Esophagus squamous epithelium (tissue), 5 donors: ENCODE data around the gene ARSA. TPM values are rescaled to one million over a fixed set of nuclear protein-coding genes. Genes with fewer than 3 reads are reported as not detected.

Experiments used
- DNase-seq: peaks from one replicate; lab custom pipeline; 2025; lab: John Stamatoyannopoulos, UW
- H3K27ac ChIP-seq, 4 donors: fragments of 200-600 bp; sonication (generic); one replicate each; pipeline ENCODE4 v1.5.1; 2016 to 2019; ENCODE audit warnings: mild to moderate bottlenecking in 1 of 4
- H3K27me3 ChIP-seq, 4 donors: fragments of 200-600 bp; sonication (generic); 1 replicate in 3 of 4; 2 replicates in 1 of 4; pipeline versions ENCODE4 v1.5.1 to v1.6.0; 2017 to 2021; ENCODE audit warnings: antibody characterized with exemption in 1 of 4
- H3K36me3 ChIP-seq, 3 donors: fragments of 200-600 bp; sonication (generic); one replicate each; pipeline ENCODE4 v1.5.1; 2016 to 2019
- H3K4me1 ChIP-seq, 3 donors: fragments of 200-600 bp; sonication (generic); one replicate each; pipeline ENCODE4 v1.5.1; 2017 to 2019
- H3K4me3 ChIP-seq, 4 donors: fragments of 200-600 bp; sonication (generic); 1 replicate in 3 of 4; 2 replicates in 1 of 4; pipeline ENCODE4 v1.5.1; 2016 to 2019; ENCODE audit warnings: mild to moderate bottlenecking in 2 of 4, moderate library complexity in 1 of 4
- H3K9me3 ChIP-seq, 3 donors: fragments of 200-600 bp; sonication (generic); one replicate each; pipeline ENCODE4 v1.5.1; 2016 to 2019
- POLR2A ChIP-seq, 4 donors: fragments of 450-650 bp; IDR thresholded peaks; one replicate each; pipeline ENCODE4 v1.6.1; 2017; ENCODE audit warnings: antibody characterized with exemption in 4 of 4, mild to moderate bottlenecking in 4 of 4, moderate library complexity in 3 of 4
- WGBS, 2 donors: methylation state at CpG; one replicate each; pipeline ENCODE4 v1.1.5; 2018; 5-methylcytosine and 5-hydroxymethylcytosine counted together
- intact Hi-C: fragments of 100-400 bp; cut with DNase I; formaldehyde crosslinking; loops from one replicate; pipeline ENCODE4 v1.15.0; 2022
- total RNA-seq, 4 donors: library from RNA; depleted of rRNA; stranded (reverse); fragments of >200 nt; gene quantifications; one replicate each; pipeline ENCODE4 v1.1.0, GENCODE V29; 2016
- TF ChIP-seq, protein P1 (sequence below), 6 experiments: fragments of 450-650 bp in 4 of 6; fragments of 200-600 bp in 2 of 6; sonication (generic) in 2 of 6; IDR thresholded peaks; one replicate each; pipeline ENCODE4 v1.5.1; 2016 to 2019; ENCODE audit warnings: antibody characterized with exemption in 6 of 6, mild to moderate bottlenecking in 4 of 6, moderate library complexity in 4 of 6
- donor health status: DM: yes; HTN: yes; CAD: no.

Gene ARSA
- total RNA-seq, 4 donors from 2014 or later, result 18.7 to 47.0 (median 28.6) TPM

DNA sequence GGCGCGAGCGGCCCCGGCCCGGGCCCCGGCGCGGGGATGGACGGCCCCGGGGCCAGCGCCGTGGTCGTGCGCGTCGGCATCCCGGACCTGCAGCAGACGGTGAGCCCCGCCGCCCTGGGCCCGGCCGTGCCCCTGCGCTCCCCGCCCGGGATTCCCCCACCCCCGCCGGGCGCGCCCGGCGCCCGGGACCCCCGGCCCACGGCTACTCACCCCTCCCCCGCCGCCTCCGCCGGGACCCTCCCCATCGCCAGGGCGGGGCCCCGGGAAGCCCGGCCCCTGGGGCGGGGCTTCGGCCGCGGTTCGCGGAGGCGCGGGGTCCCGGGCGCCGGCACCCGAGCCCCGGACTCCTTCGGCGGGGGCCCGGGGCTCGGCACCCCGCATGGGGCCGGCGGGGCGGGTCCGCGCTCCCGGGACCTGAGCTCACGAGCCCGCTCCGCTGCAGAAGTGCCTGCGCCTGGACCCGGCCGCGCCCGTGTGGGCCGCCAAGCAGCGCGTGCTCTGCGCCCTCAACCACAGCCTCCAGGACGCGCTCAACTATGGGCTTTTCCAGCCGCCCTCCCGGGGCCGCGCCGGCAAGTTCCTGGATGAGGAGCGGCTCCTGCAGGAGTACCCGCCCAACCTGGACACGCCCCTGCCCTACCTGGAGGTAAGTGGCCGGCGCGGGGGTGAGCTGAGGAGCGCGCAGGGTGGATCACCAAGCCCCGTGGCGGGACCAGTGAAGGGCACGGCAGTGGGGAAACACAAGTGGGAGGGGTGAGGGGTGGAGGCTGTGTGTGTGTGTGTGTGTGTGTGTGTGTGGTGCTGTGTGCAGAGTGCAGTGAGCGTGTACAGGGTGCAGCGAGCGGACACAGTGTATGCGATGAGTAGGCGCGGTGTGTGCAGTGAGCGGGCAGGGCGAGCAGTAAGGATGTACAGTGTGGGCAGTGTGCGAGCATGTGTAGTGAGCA is 46.9 kb upstream of the ARSA start:
- Histone ChIP-seq H3K36me3 (peaks cover 0 to 7% (median 0%) of the 10 kb centered on the region in 3 donors), H3K4me1 (peaks cover 15 to 55% (median 18%) of the 10 kb centered on the region in 3 donors), H3K4me3 (peak overlapping the region; percentile 39 to 70 (median 51)), H3K27me3 (peaks cover 0 to 54% (median 8%) of the 10 kb centered on the region in 4 donors), H3K9me3 (no peaks in the 10 kb centered on the region), H3K27ac (peak overlapping the region in 3 of 4 donors; percentile 70 to 87 (median 81))
- WGBS, 2 donors, result 7 to 20% methylated on average over 14 of the region's 105 CpGs
- no peak for DNase-seq
- TF ChIP-seq POLR2A (IDR thresholded peaks at IDR 0.05), result peak in 2 of 4 donors; percentile 31 to 35
- TF ChIP-seq, protein P1, sequence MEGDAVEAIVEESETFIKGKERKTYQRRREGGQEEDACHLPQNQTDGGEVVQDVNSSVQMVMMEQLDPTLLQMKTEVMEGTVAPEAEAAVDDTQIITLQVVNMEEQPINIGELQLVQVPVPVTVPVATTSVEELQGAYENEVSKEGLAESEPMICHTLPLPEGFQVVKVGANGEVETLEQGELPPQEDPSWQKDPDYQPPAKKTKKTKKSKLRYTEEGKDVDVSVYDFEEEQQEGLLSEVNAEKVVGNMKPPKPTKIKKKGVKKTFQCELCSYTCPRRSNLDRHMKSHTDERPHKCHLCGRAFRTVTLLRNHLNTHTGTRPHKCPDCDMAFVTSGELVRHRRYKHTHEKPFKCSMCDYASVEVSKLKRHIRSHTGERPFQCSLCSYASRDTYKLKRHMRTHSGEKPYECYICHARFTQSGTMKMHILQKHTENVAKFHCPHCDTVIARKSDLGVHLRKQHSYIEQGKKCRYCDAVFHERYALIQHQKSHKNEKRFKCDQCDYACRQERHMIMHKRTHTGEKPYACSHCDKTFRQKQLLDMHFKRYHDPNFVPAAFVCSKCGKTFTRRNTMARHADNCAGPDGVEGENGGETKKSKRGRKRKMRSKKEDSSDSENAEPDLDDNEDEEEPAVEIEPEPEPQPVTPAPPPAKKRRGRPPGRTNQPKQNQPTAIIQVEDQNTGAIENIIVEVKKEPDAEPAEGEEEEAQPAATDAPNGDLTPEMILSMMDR (IDR thresholded peaks at IDR 0.05), result no peak
- intact Hi-C loops, result no loop called here

DNA sequence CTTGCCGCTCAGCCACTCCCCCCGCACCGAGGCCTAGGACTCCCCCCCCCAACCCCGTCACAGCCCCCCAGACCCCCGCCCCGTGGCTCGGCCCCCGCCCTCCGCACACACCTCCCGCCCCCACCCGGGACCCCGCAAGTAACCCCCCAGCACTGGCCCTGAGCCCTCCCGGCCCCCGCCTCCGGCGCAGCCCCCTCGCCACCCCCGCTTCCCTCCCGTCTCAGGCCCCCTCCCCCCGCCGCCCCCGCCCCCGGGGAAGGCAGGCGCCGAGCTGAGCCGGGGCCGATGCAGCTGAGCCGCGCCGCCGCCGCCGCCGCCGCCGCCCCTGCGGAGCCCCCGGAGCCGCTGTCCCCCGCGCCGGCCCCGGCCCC is 46.2 kb upstream of the ARSA start:
- peak overlapping the region; percentile 52 to 87 (median 69) for H3K27ac ChIP-seq
- 0% methylated on average over 2 of the region's 43 CpGs; no CpG with 5 or more reads in 1 of the 2 donors for WGBS, 2 donors
- intact Hi-C loops, result no loop called here
- H3K27me3 ChIP-seq, result peaks cover 0 to 54% (median 8%) of the 10 kb centered on the region in 4 donors
- TF ChIP-seq, protein P1 (IDR thresholded peaks at IDR 0.05), result no peak
- TF ChIP-seq POLR2A (IDR thresholded peaks at IDR 0.05), result no peak
- H3K36me3 ChIP-seq, result peaks cover 0 to 5% (median 0%) of the 10 kb centered on the region in 3 donors
- DNase-seq, result no peak
- peak overlapping the region; percentile 32 to 70 (median 54) for H3K4me3 ChIP-seq
- H3K4me1 ChIP-seq, result peaks cover 15 to 55% (median 18%) of the 10 kb centered on the region in 3 donors
- H3K9me3 ChIP-seq, result no peaks in the 10 kb centered on the region

DNA sequence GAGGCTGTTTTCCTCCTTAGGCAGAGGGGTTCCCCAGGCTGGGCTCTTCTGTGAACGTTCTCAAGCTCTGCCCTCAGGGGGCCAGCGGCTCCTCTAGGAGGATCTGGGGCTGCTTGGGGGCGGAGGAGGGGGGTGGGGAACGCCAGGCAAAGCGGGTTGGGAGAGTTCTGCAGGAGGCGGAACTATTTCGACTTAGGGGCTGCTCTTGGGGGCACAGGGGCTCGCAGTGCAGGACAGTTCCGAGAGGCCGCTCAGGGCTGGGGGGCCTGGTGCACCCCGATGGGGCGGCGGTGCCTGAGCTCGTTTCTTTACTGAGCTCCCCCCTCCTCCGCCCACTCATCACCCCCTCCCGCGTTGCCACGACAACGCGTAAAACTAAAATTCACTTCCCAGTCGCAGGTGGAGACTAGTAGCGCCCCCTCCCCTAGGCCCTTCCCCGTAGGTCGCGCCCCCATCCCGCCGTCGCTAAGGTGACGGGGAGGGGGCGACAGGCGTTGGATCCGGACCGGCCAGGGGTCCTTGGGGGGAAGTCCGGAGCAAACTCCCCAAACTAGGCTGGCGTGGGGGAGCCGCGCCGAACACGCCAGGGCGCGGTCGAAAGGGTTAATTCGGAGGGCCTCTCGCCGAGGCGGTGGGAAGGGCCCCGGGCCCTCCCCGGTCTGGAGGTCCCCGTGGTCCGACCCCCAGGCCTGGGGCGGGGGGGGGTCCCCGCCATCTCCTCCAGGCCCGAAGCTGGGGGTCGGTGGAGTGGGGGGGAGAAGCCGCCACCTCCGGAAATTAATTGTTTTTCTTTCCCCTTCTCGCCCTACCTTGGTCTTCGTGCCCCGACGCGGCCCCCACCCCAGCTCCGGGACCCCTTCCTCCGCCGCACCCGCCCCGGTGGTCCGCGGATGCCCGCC is 45.5 kb upstream of the ARSA start:
- Histone ChIP-seq H3K27ac (peak overlapping the region; percentile 52 to 87 (median 69)), H3K27me3 (peaks cover 0 to 54% (median 8%) of the 10 kb centered on the region in 4 donors), H3K9me3 (no peaks in the 10 kb centered on the region), H3K36me3 (no peaks in the 10 kb centered on the region), H3K4me3 (peak overlapping the region; percentile 32 to 70 (median 54)), H3K4me1 (peaks cover 15 to 55% (median 18%) of the 10 kb centered on the region in 3 donors)
- DNase-seq, result no peak
- 0 to 8% methylated on average over 1 to 9 of the region's 69 CpGs for WGBS, 2 donors
- intact Hi-C loops, result no loop called here
- TF ChIP-seq, protein P1 (IDR thresholded peaks at IDR 0.05), result no peak
- TF ChIP-seq POLR2A (IDR thresholded peaks at IDR 0.05), result no peak

DNA sequence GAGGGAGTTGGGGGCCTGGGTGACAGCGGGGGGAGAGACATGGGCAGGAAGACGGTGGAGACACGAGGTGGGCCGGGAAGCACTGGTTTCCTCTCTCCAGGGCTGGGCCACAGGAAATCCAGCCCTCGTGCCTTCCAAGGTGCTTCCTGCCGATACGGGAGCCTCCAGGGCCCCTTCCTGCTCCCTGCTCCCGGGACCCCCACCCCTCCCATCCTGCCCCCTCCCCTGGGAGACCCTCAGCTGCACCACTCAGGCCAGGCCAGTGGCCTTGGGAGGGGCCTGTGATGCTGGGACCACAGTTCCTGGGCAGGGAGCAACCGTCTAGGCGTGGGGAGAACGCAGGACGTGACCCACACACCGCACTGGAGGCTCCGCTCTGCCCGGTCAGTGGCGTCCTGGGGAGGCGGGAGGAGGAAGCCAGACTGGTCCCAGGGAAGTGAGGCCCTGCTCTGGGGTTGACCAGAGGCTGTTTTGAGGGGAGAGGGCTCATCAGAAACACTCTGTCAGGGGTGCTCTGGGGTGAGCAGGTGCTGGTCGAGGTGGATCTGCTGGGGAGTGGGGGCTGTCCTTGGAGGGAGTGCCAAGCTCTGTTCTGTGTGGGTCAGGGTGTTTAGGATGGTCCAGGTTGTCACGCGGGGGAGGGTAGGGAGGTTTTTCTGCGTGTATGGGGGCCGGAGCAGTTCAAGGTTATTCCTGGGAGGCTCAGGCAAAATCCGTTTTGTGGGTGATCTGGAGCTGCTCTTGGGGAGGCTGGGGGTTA is 44.7 kb upstream of the ARSA start, which contains the start of gene SHANK3:
Gene SHANK3, plus strand, starts transcription at position 353 of the 760 bp plus-strand sequence.
- H3K9me3 ChIP-seq, result no peaks in the 10 kb centered on the region
- DNase-seq, result no peak
- TF ChIP-seq, protein P1 (IDR thresholded peaks at IDR 0.05), result no peak
- TF ChIP-seq POLR2A (IDR thresholded peaks at IDR 0.05), result peak in 1 of 4 donors; percentile 65
- H3K36me3 ChIP-seq, result no peaks in the 10 kb centered on the region
- H3K4me3 ChIP-seq, result peak within 1 kb of the TSS; percentile 32 to 70 (median 54)
- H3K27ac ChIP-seq, result peak within 1 kb of the TSS; percentile 58 to 87 (median 69)
- WGBS, 2 donors, result 44 to 64% methylated on average over 7 to 18 of the region's 23 CpGs
- peaks cover 15 to 49% (median 17%) of the 10 kb centered on the region in 3 donors for H3K4me1 ChIP-seq
- peaks cover 0 to 58% (median 8%) of the 10 kb centered on the region in 4 donors for H3K27me3 ChIP-seq
- intact Hi-C loops, result no loop called here
